Activated CD4-positive, alpha-beta T cell treated with anti-CD3 and anti-CD28 coated beads for 48 hours (primary cell): ENCODE results near the gene INCENP.
"Not testable (repeated sequence)": the region's sequence is repeated elsewhere in the genome, so short reads cannot be mapped to it uniquely, and the experiment has no call there.

Experiments used
- DNase-seq: peaks from one replicate; pipeline ENCODE4 v3.0.0-alpha.2; 2020

INCENP gene

DNA sequence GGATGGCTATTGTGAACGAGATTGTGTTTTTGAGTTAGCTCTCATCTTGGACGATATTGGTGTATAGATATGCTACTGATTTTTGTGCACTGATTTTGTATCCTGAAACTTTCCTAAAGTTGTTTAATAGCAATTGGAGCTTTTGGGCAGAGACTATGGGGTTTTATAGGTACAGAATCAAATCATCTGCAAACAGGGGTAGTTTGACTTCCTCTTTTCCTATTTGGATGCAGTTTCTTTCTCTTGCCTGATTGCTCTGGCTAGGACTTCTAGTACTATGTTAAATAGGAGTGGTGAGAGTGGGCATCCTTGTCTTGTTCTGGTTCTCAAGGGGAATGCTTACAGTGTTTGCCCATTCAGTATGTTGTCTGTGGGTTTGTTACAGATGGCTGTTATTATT lies 57.3 kb downstream of the INCENP start:
- DNase-seq: no peak

DNA sequence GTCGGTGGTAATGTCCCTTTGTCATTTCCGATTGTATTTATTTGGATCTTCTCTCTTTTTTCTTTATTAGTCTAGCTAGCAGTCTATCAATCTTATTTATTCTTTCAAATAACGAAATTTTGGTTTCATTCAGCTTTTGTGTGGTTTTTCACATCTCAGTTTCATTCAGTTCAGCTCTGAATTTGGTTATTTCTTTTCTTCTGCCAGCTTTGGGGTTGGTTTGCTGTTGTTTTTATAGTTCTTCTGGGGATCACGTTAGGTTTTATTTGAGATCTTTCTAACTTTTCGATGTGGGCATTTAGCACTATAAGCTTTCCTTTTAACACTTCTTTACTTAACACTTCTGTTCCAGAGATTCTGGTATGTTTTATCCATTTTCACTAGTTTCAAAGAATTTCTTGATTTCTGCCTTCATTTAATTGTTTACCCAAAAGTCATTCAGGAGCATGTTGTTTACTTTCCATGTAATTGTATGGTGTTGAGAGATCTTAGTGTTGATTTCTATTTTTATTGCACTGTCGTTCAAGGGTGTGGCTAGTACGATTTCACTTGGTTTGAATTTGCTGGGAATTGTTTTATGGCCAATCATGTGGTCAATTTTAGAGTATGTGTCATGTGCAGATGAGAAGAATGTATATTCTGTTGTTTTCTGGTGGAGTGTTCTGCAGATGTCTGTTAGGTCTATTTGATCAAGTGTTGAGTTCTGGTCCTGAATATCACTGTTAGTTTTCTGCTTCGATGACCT lies 58.5 kb downstream of the INCENP start:
- no peak for DNase-seq

DNA sequence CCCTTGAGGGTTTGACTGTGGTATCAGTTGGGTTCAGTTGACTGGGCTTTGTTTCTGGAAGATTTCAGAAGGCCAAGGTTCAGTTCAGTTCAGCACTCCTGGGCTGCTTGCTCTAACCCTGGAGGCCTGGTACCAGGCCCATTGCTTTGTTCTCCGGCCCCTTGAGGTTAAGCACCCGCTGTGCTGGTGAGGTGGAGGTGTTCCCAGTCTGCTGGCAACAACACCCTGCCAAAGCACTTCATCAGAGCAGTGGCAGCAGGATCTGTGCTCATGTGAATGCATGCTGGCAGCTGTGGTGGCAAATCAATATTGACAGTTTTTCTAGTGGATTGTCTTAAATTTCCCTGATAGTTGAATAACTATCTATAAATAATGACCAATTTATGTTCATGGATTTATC lies 62.4 kb downstream of the INCENP start:
- DNase-seq: no peak

DNA sequence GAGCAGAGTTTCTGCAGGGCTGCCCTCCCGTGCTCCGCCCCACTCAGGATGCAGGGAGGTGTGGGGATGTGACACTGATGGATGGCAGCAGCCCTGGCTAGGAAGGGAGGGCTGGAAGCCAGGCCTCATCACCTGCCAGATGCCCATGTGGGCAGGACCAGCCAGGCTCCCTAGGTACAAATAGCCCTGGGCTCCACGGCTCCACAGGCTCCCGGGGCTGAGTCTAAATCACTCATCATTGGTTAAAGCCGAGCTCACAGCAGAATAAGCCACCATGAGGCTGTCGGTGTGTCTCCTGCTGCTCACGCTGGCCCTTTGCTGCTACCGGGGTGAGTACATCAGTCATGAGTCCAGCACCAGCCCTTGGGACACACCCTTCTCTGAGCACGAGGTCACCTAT lies 66.2 kb downstream of the INCENP start, which contains the start of gene SCGB1D1:
Gene SCGB1D1, plus strand, starts transcription at position 206 of the 400 bp plus-strand sequence. Its CDS starts 69 bp downstream, at position 275.
- no peak for DNase-seq

DNA sequence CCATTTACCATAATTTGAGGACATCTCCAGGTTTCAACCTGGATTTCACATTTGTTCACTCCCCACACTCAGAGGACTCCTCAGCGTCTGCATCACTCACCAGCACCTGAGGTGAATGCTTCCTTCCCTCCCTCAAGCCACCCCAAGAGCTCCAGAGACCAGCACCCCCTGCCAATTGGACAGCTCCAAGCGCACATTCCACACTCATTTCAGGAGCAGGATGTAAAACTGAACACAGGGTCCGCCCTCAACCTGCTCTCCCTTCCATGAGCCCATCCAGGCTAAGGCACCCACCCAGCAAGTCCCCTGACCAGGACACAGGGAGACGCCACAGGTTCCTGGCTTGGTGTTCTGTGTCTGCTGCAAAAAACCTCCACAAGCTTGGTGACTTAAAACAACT lies 70.1 kb downstream of the INCENP start:
- DNase-seq: no peak

DNA sequence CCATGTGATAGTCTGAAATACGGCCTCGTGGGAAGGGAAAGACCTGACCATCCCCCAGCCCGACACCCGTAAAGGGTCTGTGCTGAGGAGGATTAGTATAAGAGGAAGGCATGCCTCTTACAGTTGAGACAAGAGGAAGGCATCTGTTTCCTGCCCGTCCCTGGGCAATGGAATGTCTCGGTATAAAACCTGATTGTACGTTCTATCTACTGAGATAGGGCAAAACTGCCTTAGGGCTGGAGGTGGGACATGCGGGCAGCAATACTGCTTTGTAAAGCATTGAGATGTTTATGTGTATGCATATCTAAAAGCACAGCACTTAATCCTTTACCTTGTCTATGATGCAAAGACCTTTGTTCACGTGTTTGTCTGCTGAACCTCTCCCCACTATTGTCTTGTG lies 71.2 kb downstream of the INCENP start:
- DNase-seq: not testable (repeated sequence)

DNA sequence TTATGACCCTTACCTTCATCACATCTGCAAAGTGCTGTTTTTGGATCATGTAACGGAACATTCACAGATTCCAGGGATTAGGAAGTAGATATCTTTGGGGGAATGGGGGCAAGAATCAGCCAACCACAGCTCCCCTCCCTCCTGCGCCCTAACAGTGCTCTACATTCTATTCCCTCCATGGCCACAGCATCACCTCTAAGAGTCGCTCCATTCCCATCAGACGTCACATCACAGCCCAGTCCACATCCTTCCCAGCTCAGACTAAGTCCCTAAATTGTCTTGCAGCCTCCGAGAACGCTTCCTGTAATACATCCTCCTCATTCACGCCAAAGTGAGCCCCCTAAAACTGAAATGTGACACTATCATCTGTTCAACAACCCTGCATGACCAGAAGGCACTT lies 72.1 kb downstream of the INCENP start:
- no peak for DNase-seq

DNA sequence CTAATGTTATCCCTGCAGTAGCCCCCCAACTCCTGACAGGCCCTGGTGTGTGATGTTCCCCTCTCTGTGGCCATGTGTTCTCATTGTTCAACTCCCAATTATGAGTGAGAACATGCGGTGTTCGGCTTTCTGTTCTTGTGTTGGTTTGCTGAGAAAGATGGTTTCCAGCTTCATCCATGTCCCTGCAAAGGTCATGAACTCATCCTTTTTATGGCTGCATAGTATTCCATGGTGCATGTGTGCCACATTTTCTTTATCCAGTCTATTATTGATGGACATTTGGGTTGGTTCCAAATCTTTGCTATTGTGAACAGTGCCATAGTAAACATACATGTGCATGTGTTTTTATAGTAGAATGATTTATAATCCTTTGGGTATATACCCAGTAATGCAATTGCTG lies 73.6 kb downstream of the INCENP start:
- not testable (repeated sequence) for DNase-seq

DNA sequence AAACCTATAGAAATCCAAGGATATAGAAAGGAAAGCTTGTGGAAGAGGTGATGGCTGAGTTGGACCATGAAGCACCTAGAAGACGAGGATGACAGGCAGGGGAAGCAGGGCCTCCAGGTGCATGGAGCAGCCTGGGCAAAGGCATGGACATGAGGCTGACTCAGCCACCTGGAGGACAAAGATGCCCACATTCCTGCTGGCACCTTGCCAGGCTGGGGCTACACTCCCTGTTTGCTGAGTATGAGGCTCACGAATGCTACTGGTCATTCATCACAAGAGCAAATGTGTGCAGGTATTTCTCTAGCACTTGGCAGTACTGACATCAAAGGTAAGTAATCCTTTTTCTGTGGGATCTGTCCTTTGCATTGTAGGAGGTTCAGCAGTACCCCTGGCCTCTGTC lies 77.6 kb downstream of the INCENP start:
- DNase-seq: no peak
